C1 segment of cervical spinal cord (tissue), 14 donors: ENCODE measurements around the gene TBL1X.
A peak's percentile ranks its signal among the peaks of the same experiment; 100 is the strongest.
"Not testable (repeated sequence)": the region's sequence is repeated elsewhere in the genome, so short reads cannot be mapped to it uniquely, and the experiment has no call there.

Source experiments
- DNase-seq, 14 donors: peaks; one replicate each; lab custom pipeline; 2025; lab: John Stamatoyannopoulos, UW

The TBL1X gene

GRCh38 chrX:9458516-9459078 lies 6.3 kb upstream of the TBL1X start:
- DNase-seq, result no peak

- no peak for DNase-seq
Measured at GRCh38 chrX:9459186-9459748, 5.6 kb upstream of the TBL1X start.

- no peak for DNase-seq
Measured at GRCh38 chrX:9461087-9461486, 3.8 kb upstream of the TBL1X start.

GRCh38 chrX:9462456-9462855 lies 2.4 kb upstream of the TBL1X start:
- DNase-seq, result no peak

GRCh38 chrX:9465380-9466123 lies 694 bp downstream of the TBL1X start:
- DNase-seq, result peak in 6 of 14 donors; percentile 1 to 38 (median 25)

- peak in 9 of 14 donors; percentile 2 to 52 (median 21) for DNase-seq
Measured at GRCh38 chrX:9466124-9466495, 1.3 kb downstream of the TBL1X start.

- DNase-seq, result no peak
Measured at GRCh38 chrX:9466736-9467135, 1.9 kb downstream of the TBL1X start.

GRCh38 chrX:9467146-9467545 lies 2.3 kb downstream of the TBL1X start:
- DNase-seq, result no peak

GRCh38 chrX:9467751-9468150 lies 2.9 kb downstream of the TBL1X start:
- no peak for DNase-seq

- no peak for DNase-seq
Measured at GRCh38 chrX:9471571-9471985, 6.7 kb downstream of the TBL1X start.

GRCh38 chrX:9473708-9474107 lies 8.8 kb downstream of the TBL1X start:
- no peak for DNase-seq

GRCh38 chrX:9475417-9475816 lies 10.6 kb downstream of the TBL1X start:
- DNase-seq, result not testable (repeated sequence)

GRCh38 chrX:9475984-9476383 lies 11.1 kb downstream of the TBL1X start:
- DNase-seq, result no peak

- no peak for DNase-seq
Measured at GRCh38 chrX:9476810-9477575, 12.1 kb downstream of the TBL1X start.

- no peak for DNase-seq
Measured at GRCh38 chrX:9482408-9482807, 17.6 kb downstream of the TBL1X start.

GRCh38 chrX:9482837-9483236 lies 18.0 kb downstream of the TBL1X start:
- no peak for DNase-seq

GRCh38 chrX:9483376-9483775 lies 18.5 kb downstream of the TBL1X start:
- DNase-seq, result no peak

GRCh38 chrX:9486786-9487387 lies 22.0 kb downstream of the TBL1X start:
- no peak for DNase-seq

- no peak for DNase-seq
Measured at GRCh38 chrX:9488586-9488985, 23.7 kb downstream of the TBL1X start.

GRCh38 chrX:9489234-9489633 lies 24.4 kb downstream of the TBL1X start:
- DNase-seq, result no peak

GRCh38 chrX:9492901-9493300 lies 28.0 kb downstream of the TBL1X start:
- no peak for DNase-seq

GRCh38 chrX:9493936-9494335 lies 29.1 kb downstream of the TBL1X start:
- DNase-seq, result no peak
